Colonic mucosa (tissue), 4 donors: ENCODE results near the gene DNAH17. TPM values are rescaled to one million over a fixed set of nuclear protein-coding genes. Genes with fewer than 3 reads are reported as not detected.

Experiments used
- DNase-seq: peaks from one replicate; pipeline ENCODE4 v3.0.0-alpha.2; 2020
- H3K27ac ChIP-seq: fragments of 200-600 bp; one replicate; pipeline ENCODE4 v1.8.0; 2021
- H3K27me3 ChIP-seq: fragments of 200-600 bp; one replicate; pipeline ENCODE4 v1.8.0; 2021
- H3K36me3 ChIP-seq: fragments of 200-600 bp; one replicate; pipeline ENCODE4 v1.8.0; 2021
- H3K4me1 ChIP-seq: fragments of 200-600 bp; one replicate; pipeline ENCODE4 v1.8.0; 2021; ENCODE audit warnings: mild to moderate bottlenecking
- H3K4me3 ChIP-seq: fragments of 200-600 bp; one replicate; pipeline ENCODE4 v1.8.0; 2021
- H3K9ac ChIP-seq, 2 donors: one replicate each; pipeline ENCODE4 v1.7.0; 2013; ENCODE audit warnings: control low read depth in 2 of 2, low read depth in 2 of 2, low read length in 2 of 2
- H3K9me3 ChIP-seq: fragments of 200-600 bp; one replicate; pipeline ENCODE4 v1.8.0; 2021
- CTCF ChIP-seq: fragments of 200-600 bp; IDR thresholded peaks from one replicate; pipeline ENCODE4 v1.8.0; 2022; ENCODE audit warnings: antibody characterized with exemption, mild to moderate bottlenecking
- intact Hi-C: fragments of 100-400 bp; cut with DNase I; formaldehyde crosslinking; loops from one replicate; pipeline ENCODE4 v1.14.1; 2022
- total RNA-seq, 2 donors: library from RNA; stranded (reverse); fragmentation: NEBNext Ultra II Directional in 1 of 2; extraction: Animal tissue kit (Norgen Biotek cat#: 25700) in 1 of 2; gene quantifications; one replicate each; pipeline ENCODE4 v1.2.1, GENCODE V29; 2021
- donor health status: healthy.
- donor health status: DM: no; HTN: no; CAD: no.
- donor health status: DM: no; HTN: no; CAD: no.

The DNAH17 gene
- total RNA-seq, 2 donors from 2014 or later, result 0.05 to 0.19 TPM

- intact Hi-C loops, result no loop called here
- H3K4me3 ChIP-seq, result no peak overlapping the region
- H3K9me3 ChIP-seq, result no peaks in the 10 kb centered on the region
- TF ChIP-seq CTCF, result no peak
- H3K9ac ChIP-seq, result no peak overlapping the region
- no peak overlapping the region for H3K27ac ChIP-seq
- no peaks in the 10 kb centered on the region for H3K4me1 ChIP-seq
- H3K27me3 ChIP-seq, result no peaks in the 10 kb centered on the region
- no peak for DNase-seq
- no peaks in the 10 kb centered on the region for H3K36me3 ChIP-seq
These were observed 13.7 kb downstream of the DNAH17 start for GRCh38 chr17:78563189-78564145.

GRCh38 chr17:78562734-78563133 lies 14.5 kb downstream of the DNAH17 start:
- no peaks in the 10 kb centered on the region for H3K27me3 ChIP-seq
- TF ChIP-seq CTCF, result no peak
- no peak overlapping the region for H3K27ac ChIP-seq
- H3K36me3 ChIP-seq, result no peaks in the 10 kb centered on the region
- H3K4me1 ChIP-seq, result no peaks in the 10 kb centered on the region
- intact Hi-C loops, result no loop called here
- H3K9ac ChIP-seq, result no peak overlapping the region
- DNase-seq, result no peak
- no peak overlapping the region for H3K4me3 ChIP-seq
- no peaks in the 10 kb centered on the region for H3K9me3 ChIP-seq

- no peak for TF ChIP-seq CTCF
- intact Hi-C loops, result no loop called here
- no peak for DNase-seq
- H3K27me3 ChIP-seq, result no peaks in the 10 kb centered on the region
- H3K9me3 ChIP-seq, result no peaks in the 10 kb centered on the region
- no peak overlapping the region for H3K4me3 ChIP-seq
- no peak overlapping the region for H3K27ac ChIP-seq
- H3K9ac ChIP-seq, result no peak overlapping the region
- H3K36me3 ChIP-seq, result no peaks in the 10 kb centered on the region
- no peaks in the 10 kb centered on the region for H3K4me1 ChIP-seq
These were observed 16.0 kb downstream of the DNAH17 start for GRCh38 chr17:78561166-78561565.

GRCh38 chr17:78560731-78561130 lies 16.5 kb downstream of the DNAH17 start:
- TF ChIP-seq CTCF, result no peak
- H3K27me3 ChIP-seq, result no peaks in the 10 kb centered on the region
- DNase-seq, result no peak
- no peak overlapping the region for H3K9ac ChIP-seq
- no peaks in the 10 kb centered on the region for H3K36me3 ChIP-seq
- H3K4me1 ChIP-seq, result no peaks in the 10 kb centered on the region
- H3K9me3 ChIP-seq, result no peaks in the 10 kb centered on the region
- H3K4me3 ChIP-seq, result no peak overlapping the region
- intact Hi-C loops, result no loop called here
- H3K27ac ChIP-seq, result no peak overlapping the region

- peak; percentile 20 for TF ChIP-seq CTCF
- Histone ChIP-seq H3K36me3 (no peaks in the 10 kb centered on the region), H3K4me3 (no peak overlapping the region), H3K27me3 (no peaks in the 10 kb centered on the region), H3K9ac (no peak overlapping the region), H3K4me1 (no peaks in the 10 kb centered on the region), H3K9me3 (no peaks in the 10 kb centered on the region), H3K27ac (no peak overlapping the region)
- DNase-seq, result no peak
- intact Hi-C loops, result no loop called here
These were observed 17.3 kb downstream of the DNAH17 start for GRCh38 chr17:78559749-78560368.
